NCI-H1930 (cell line): ENCODE data around the gene ECI2.
A peak's percentile ranks its signal among the peaks of the same experiment; 100 is the strongest.
"Not testable (repeated sequence)": the region's sequence is repeated elsewhere in the genome, so short reads cannot be mapped to it uniquely, and the experiment has no call there.

ENCODE experiments used
- DNase-seq, 2 experiments: peaks; one replicate each; lab custom pipeline; 2025; lab: John Stamatoyannopoulos, UW

ECI2 gene

GRCh38 chr6:4139272-4139671 lies 3.9 kb upstream of the ECI2 start:
- DNase-seq, result no peak

DNA sequence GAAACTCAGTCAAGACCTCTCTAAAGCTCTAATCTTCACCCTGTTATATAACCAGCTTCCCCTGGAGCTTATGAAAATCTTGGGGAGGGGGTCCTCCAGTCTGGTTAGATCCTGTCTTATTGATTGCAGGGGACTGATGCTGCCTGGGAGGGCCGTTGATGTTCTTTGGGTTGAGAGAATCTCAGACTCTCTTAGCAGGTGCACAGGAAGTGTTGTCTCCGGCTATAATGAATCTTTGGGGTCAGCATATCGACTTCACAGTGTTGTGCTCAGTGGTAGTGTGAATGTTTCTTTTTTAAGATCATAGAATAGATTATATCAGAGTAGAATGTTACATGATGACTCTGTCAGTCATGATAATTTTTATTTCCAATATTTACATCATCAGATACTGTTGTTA lies 2.8 kb upstream of the ECI2 start:
- DNase-seq, result no peak

DNA sequence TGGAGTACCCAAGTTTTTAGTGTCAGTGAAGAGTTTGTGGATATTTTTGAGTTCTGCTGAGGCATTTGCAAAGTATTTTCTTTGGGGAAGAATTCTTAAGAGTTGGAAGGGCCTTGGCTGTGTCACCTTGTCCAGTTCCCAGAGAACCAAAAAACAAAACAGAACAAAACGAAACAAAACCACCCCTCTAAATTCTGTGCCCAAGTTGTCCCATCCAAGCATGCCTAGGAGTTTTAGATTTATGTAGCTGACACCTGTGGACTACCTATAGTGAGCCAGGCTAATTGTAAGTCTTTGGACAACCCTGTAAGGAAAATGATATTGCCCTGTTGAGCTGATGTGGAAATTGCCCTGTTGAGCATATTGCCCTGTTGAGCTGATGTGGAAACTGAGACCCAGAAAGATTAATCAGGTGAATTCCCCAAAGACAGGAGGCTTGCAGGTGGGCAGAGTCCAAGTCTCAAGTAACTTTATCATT lies 1.0 kb upstream of the ECI2 start:
- no peak for DNase-seq

DNA sequence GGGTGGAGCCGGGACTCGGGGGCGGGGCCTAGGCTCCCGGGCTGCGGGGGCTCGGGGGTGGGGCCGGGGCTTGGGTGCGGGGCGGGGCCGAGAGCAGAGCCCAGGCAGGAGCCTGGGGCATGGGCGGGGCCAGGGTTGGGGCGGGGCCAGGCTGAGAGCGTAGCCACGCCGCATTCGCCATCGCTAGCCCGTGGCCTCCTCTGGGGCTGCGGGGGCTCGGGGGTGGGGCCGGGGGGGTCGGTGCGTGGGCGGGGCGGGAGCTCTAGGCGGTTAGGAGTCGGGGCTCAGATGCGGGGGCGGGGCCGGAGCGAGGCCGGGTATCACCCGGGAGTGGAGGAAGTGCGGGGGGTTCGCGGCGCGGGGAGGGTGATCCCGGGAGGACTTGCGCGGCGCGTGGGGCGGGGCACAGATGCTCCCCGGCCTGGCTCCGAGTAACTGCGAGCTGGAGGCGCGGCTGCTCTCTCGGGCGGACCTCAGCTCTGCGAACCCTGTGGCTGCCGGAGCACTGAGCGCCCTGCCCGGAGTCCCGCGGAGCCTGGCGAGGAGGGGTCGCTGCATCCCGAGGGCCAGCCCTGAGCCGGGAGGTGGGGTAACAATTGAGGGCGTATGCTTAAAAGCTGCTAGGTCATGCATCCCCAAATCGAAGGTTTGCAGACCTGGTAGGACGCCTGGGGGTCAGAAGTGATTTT lies 434 bp upstream of the ECI2 start:
- DNase-seq, result peak; percentile 90 to 95

GRCh38 chr6:4133941-4134838 lies 1.2 kb downstream of the ECI2 start:
- no peak for DNase-seq

DNA sequence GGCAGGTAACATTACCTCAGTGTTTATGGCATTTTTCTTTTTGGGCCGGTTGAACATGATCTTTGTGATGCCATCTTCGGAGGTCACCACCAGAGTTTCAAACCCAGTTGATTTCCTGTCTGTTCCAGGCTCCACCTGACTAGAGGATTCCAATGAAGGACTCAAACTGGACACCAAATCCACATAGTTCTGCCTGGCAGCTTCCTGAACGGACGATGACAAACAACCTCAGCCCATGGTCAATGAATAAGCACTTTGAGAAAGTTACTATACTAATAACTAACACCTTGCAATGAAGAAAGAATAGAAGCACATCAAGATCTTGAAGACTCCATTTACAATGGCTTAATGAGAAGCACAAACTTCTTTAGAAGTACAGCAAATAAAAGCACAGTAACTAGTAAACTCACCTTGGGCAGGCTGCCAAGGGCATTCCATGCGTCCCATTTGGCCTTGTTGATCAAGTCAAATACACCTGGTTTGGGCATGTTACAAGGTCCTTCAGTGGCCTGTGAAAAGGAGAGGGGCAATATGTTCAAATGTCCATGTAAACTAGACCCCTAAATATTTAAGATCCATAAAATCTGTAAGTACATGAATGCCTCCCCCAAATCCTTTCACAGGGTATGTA lies 4.9 kb downstream of the ECI2 start:
- DNase-seq, result no peak

GRCh38 chr6:4129446-4129845 lies 5.9 kb downstream of the ECI2 start:
- no peak for DNase-seq

- DNase-seq, result no peak
These were observed 6.6 kb downstream of the ECI2 start for GRCh38 chr6:4128748-4129147.

DNA sequence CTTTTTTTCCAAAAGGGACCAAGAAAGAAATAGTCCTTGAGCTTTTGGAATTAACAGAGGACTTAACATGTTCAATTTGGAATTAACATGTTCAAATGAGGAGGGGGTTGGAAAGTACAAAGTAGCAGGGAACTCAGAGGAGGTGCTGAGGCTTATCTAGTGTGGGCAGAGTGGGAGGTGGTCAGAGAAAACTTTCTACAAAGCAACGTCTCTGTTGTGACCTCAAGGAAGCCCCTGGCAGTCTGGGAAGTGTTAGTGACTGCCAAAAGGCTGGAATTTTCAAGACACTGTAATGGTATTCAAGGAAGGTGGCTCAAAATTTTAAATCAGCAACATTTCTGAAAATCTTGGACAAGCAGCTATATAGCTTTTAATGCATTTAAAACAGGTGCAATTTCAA lies 7.3 kb downstream of the ECI2 start:
- DNase-seq, result no peak

- DNase-seq, result no peak
These were observed 9.2 kb downstream of the ECI2 start for GRCh38 chr6:4125933-4126864.

- DNase-seq, result no peak
These were observed 9.9 kb downstream of the ECI2 start for GRCh38 chr6:4125500-4125899.

GRCh38 chr6:4124351-4124750 lies 11.0 kb downstream of the ECI2 start:
- DNase-seq, result no peak

- DNase-seq, result no peak
These were observed 19.6 kb downstream of the ECI2 start for GRCh38 chr6:4115741-4116140.

- no peak for DNase-seq
These were observed 21.3 kb downstream of the ECI2 start for GRCh38 chr6:4114123-4114522.

GRCh38 chr6:4113649-4114048 lies 21.7 kb downstream of the ECI2 start:
- DNase-seq, result no peak

DNA sequence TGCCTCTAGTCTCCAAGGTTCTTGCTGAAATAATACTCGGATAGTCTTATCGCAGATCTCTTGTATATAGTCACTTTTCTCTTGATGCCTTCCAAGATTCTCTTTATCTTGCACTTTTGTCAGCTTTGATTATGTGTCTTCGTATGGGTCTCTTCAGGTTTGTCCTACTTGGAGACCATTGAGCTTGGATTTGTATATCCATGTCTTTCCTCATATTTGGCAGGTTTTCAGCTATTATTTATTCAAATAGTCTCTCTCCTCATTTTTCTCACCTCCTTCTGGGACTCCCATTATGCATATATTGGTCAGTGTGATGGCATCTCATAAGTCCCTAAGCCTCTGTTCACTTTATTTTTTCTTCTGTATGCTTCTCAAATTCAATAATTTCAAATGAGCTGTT lies 23.0 kb downstream of the ECI2 start:
- DNase-seq, result no peak

GRCh38 chr6:4109363-4109815 lies 26.0 kb downstream of the ECI2 start:
- DNase-seq, result not testable (repeated sequence)

- no peak for DNase-seq
These were observed 26.7 kb downstream of the ECI2 start for GRCh38 chr6:4108561-4109093.

GRCh38 chr6:4107873-4108272 lies 27.5 kb downstream of the ECI2 start:
- DNase-seq, result no peak

DNA sequence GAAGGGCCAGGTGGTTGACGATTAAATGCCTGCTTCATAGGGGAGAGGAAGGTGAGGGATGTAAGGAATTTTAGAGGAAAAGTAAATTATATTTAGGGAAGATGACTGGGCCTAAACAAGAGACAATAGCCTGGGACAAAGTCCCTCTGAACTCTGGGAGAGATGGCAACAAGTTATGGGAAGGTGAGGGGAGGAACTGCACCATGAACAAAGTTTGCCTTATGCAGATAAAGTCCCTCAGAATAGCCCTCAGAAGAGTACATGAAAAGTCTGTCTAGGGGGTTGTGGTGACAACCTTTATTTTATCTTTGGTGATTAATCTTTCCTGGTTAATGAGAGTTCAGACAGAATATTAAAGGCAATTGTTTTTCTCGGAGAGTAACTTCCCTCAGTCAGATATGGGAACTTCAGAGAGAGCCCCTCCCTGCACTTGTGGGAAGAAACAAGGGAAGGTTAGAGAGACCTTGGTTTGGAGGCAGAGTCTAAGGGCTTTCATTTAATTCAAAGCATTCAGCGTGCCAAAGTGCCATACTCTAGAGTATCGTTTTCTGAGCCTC lies 29.3 kb downstream of the ECI2 start:
- no peak for DNase-seq

GRCh38 chr6:4103929-4104328 lies 31.4 kb downstream of the ECI2 start:
- no peak for DNase-seq
